ENCODE measurements around the gene ZNF385B.

Gene ZNF385B

DNA sequence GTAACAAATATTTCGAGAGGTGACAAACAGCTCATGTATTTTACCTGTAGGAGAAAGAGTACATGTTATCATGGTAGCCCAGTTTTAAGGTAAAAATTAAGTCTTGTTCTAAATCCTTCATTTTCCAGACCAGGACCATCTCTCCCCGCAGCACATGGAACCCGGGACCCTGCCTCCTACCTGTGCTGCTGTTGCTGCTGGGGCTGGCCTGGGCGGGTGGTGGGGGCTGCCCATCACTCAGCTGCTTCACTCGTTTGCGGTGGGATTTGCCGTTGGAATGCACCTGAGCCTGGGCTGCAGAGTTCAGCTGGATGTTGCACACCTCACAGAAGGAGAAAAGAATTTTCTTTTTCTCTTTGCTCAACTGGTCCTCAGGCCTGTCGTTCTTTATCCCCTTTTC lies 92.1 kb downstream of the ZNF385B start:
- Histone ChIP-seq H3K4me3 (ENCODE audit: severe bottlenecking) (no peak overlapping the region), H3K9me3 (ENCODE audit: severe bottlenecking) (no peaks in the 10 kb centered on the region), H3K36me3 (ENCODE audit: low read depth) (no peaks in the 10 kb centered on the region), H3K27me3 (ENCODE audit: insufficient read depth, poor library complexity, severe bottlenecking) (no peaks in the 10 kb centered on the region), H3K4me1 (ENCODE audit: insufficient read depth, poor library complexity, severe bottlenecking) (peaks cover 4% of the 10 kb centered on the region), H3K27ac (ENCODE audit: poor library complexity, severe bottlenecking) (no peak overlapping the region)
- ATAC-seq (ENCODE audit: low read depth) (no peak), DNase-seq (ENCODE audit: low spot score) (no peak)
- TF ChIP-seq CTCF (IDR thresholded peaks at IDR 0.05; ENCODE audit: poor library complexity, severe bottlenecking), result no peak

- H3K36me3 ChIP-seq (ENCODE audit: low read depth), result no peaks in the 10 kb centered on the region
- no peaks in the 10 kb centered on the region for H3K27me3 ChIP-seq (ENCODE audit: insufficient read depth, poor library complexity, severe bottlenecking)
- DNase-seq (ENCODE audit: low spot score) (no peak), ATAC-seq (ENCODE audit: low read depth) (no peak)
- no peak overlapping the region for H3K4me3 ChIP-seq (ENCODE audit: severe bottlenecking)
- no peaks in the 10 kb centered on the region for H3K9me3 ChIP-seq (ENCODE audit: severe bottlenecking)
- no peak for TF ChIP-seq CTCF (IDR thresholded peaks at IDR 0.05; ENCODE audit: poor library complexity, severe bottlenecking)
- H3K27ac ChIP-seq (ENCODE audit: poor library complexity, severe bottlenecking), result no peak overlapping the region
- H3K4me1 ChIP-seq (ENCODE audit: insufficient read depth, poor library complexity, severe bottlenecking), result peaks cover 4% of the 10 kb centered on the region
Measured at GRCh38 chr2:179768765-179769164, 92.6 kb downstream of the ZNF385B start.

GRCh38 chr2:179765666-179766065 lies 95.7 kb downstream of the ZNF385B start:
- DNase-seq (ENCODE audit: low spot score) (no peak), ATAC-seq (ENCODE audit: low read depth) (no peak)
- Histone ChIP-seq H3K4me1 (ENCODE audit: insufficient read depth, poor library complexity, severe bottlenecking) (no peaks in the 10 kb centered on the region), H3K4me3 (ENCODE audit: severe bottlenecking) (no peak overlapping the region), H3K9me3 (ENCODE audit: severe bottlenecking) (no peaks in the 10 kb centered on the region), H3K27me3 (ENCODE audit: insufficient read depth, poor library complexity, severe bottlenecking) (no peaks in the 10 kb centered on the region), H3K36me3 (ENCODE audit: low read depth) (no peaks in the 10 kb centered on the region), H3K27ac (ENCODE audit: poor library complexity, severe bottlenecking) (no peak overlapping the region)
- TF ChIP-seq CTCF (IDR thresholded peaks at IDR 0.05; ENCODE audit: poor library complexity, severe bottlenecking), result no peak

DNA sequence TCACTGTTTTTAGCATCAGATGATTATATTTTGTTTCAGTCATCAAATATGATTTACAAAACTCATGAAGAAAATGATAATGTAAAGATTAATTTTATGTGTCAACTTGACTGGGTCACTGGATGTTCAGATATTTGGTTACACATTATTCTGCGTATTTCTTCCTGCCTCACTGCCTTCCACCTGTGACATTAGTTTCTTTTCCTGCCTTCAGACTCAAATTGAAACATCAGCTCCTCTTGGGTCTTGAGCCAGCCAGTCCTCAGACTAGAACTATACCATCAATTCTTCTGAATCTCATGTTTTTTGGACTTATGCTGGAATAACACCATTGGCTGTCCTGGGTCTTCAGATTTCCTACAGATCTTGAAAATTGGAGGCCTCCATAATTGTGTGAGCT lies 96.7 kb downstream of the ZNF385B start:
- no peak overlapping the region for H3K27ac ChIP-seq (ENCODE audit: poor library complexity, severe bottlenecking)
- H3K4me3 ChIP-seq (ENCODE audit: severe bottlenecking), result no peak overlapping the region
- H3K4me1 ChIP-seq (ENCODE audit: insufficient read depth, poor library complexity, severe bottlenecking), result no peaks in the 10 kb centered on the region
- H3K36me3 ChIP-seq (ENCODE audit: low read depth), result no peaks in the 10 kb centered on the region
- H3K9me3 ChIP-seq (ENCODE audit: severe bottlenecking), result no peaks in the 10 kb centered on the region
- H3K27me3 ChIP-seq (ENCODE audit: insufficient read depth, poor library complexity, severe bottlenecking), result no peaks in the 10 kb centered on the region
- DNase-seq (ENCODE audit: low spot score), result no peak
- no peak for ATAC-seq (ENCODE audit: low read depth)
- TF ChIP-seq CTCF (IDR thresholded peaks at IDR 0.05; ENCODE audit: poor library complexity, severe bottlenecking), result no peak

DNA sequence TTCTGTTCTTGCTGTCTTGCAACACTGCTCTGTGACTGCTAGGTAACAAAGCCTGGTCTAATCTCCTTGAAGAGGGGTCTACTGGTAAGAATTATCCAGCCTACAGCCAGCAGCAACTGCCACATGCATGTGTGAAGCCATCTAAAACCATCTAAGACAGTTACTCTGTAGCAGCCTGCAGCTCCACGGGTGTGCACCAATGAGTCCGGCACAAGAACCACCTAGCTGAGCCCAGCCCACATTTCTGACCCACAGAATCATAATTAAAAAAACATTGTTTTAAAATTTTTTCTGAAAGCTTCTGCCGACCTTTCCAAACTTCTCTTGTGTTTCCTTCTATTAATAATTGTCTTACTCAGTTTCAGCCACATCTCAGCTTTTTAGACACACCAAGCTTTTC lies 102.8 kb downstream of the ZNF385B start:
- TF ChIP-seq CTCF (IDR thresholded peaks at IDR 0.05; ENCODE audit: poor library complexity, severe bottlenecking), result no peak
- no peaks in the 10 kb centered on the region for H3K27me3 ChIP-seq (ENCODE audit: insufficient read depth, poor library complexity, severe bottlenecking)
- DNase-seq (ENCODE audit: low spot score) (no peak), ATAC-seq (ENCODE audit: low read depth) (no peak)
- H3K9me3 ChIP-seq (ENCODE audit: severe bottlenecking), result no peaks in the 10 kb centered on the region
- H3K4me3 ChIP-seq (ENCODE audit: severe bottlenecking), result no peak overlapping the region
- no peak overlapping the region for H3K27ac ChIP-seq (ENCODE audit: poor library complexity, severe bottlenecking)
- H3K4me1 ChIP-seq (ENCODE audit: insufficient read depth, poor library complexity, severe bottlenecking), result no peaks in the 10 kb centered on the region
- H3K36me3 ChIP-seq (ENCODE audit: low read depth), result no peaks in the 10 kb centered on the region
